HG03066 (cell line): ENCODE data around the gene TYMP.

Experiments used
- ATAC-seq: cut with Tn5 transposase; IDR thresholded peaks from one replicate; pipeline ENCODE4 v1.9.1; 2021; ENCODE audit warnings: low read depth; ENCODE audit not compliant: unreplicated experiment

Gene TYMP

GRCh38 chr22:50486561-50487289, 43.1 kb downstream of the TYMP start, which contains the start of gene MIOX:
Gene MIOX (plus strand): TSS chr22:50486859. CDS start chr22:50486898, 39 bp downstream.
- no peak for ATAC-seq

DNA sequence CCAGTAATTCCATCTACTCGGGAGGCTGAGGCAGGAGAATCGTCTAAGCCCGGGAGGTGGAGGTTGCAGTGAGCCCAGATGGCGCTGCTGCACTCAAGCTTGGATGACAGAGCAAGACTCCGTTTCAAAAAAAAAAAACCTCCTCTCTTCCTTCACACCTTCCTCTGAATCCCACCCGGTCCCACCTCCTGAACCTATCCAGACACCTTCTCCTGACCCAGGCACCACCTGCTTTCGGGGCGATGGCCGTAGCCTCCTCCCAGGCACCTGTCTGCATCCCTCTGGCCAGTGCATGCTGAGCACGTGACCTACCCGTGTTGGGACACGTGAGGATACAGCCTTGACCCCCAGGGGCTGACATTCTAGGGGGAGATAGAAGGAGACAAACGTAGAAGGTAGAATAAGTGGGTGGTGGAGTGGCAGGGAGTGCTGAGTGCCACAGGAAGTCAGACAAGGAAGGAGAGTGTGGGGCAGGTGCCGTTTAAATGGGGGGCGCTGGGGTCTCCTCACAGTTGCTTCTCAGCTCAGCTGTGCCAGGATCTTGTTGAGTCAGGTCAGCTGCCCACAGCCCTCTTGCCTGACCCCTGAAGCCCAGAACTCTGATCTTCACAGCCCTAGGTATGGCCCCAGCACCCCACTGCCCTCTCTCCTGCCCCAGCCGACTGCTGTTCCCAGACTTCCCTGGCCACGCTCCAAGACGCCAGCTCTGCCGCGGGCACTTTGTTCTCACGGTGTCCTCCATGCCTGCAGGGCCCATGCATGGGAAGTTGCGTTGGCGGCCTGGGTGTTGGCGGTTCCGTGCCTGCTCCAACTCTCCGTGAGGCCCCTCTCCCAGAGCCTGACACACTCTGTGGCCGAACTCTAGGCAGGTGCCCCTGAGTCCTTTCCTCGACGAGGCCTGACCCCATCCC, 44.3 kb downstream of the TYMP start:
- ATAC-seq = no peak

DNA sequence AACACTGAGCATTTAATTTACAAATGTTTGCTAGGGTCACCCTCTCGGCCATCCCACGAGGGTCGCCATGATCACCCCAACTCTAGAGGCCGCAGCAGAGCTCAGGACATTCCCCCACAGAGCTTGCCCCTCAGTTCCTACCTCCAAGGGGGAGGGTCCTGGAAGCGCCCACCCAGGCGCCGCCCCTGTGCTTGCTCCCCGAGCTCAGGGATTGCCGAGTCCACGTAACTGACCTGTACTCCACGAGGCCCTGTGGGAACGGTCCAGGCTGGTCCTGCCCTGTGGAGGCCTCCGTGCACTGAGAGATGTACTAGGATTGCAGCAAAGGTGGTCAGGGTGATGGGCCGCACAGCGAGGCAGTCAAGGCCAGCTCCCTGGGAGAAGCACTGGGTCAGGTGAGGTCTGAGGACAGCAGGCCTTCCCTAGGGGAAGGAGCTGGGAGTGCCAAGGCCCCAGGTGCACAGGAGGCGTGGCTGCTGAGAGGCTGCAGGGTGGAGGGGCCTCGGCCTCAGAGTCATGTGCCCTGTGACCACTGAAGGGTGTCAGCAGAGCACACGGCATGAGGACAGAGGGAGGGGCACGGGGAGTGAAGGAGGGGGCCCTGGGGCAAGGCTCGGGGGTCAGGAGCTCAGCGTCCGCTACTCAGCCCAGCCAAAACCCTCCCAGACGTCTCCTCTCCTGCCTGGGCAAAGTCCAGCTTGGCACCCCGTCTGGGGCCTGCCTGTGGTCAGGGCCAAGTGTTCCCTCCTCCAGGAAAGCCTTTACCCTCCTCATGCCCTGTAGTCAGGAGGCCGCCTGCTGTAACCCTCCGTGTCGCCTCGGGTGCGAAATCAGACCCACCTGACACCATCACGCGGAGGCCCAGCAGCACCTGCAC, 45.6 kb downstream of the TYMP start:
- ATAC-seq = no peak

GRCh38 chr22:50483556-50483955, 46.3 kb downstream of the TYMP start:
- no peak for ATAC-seq

DNA sequence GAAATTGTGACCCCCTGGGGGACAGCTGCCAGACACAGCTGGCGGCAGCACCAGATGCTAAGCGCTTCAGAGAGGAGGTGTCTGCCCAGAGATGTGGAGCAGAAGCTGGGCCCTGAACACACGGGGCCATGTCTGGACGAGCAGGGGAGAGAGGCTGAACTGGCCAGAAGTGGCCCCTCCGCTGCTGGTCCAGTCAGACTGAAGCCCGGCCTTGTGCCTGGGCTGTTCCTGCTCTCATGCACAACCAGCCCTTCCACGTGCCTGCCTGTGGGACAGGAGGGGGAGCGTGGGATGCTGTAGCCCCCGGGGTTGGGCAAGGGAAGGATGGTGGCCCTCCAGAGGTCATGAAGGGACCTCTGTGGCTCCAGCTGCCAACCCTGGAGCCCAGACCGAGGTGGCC, 46.7 kb downstream of the TYMP start:
- no peak for ATAC-seq

DNA sequence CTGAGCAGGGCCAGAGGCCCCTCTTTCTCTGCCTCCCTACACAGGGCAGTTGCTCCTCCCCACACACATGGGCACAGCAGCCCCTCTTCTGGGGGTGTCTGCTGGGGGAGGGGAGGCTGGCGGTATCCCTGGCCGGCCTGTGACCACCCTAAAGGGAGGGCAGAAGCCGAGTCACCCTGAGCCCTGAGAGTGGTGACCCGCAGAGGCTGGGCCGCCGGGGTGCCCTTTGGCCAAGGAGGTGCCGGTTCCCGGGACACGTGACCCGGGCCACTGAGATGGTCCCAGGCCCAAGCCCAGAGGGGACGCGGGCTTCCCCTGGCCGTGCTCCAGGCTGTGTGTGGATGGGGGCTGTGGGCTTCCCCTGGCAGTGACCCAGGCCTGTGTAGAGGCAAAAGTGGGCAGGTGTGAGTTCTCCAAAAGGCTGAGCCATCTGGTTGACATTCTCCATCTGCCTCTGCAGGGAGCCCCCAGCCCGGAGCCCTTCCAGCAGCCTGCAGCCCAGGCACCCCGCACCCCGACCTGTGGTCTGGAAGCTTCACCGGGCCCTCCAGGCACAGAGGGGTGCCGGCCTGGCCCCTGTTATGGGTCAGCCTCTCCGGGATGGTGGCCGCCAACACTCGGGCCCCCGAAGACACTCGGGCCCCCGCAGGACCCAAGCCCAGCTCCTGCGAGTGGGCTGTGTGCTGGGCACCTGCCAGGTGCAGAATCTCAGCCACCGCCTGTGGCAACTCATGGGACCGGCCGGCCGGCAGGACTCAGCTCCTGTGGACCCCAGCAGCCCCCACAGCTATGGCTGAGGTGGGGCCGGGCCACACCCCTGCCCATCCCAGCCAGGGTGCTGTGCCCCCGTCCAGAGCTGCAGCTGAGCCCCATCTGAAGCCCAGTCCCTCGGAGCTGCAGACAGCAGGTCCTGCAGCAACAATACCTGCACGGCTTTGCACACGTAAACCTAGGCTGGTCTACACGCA, 47.4 kb downstream of the TYMP start:
- ATAC-seq = no peak

DNA sequence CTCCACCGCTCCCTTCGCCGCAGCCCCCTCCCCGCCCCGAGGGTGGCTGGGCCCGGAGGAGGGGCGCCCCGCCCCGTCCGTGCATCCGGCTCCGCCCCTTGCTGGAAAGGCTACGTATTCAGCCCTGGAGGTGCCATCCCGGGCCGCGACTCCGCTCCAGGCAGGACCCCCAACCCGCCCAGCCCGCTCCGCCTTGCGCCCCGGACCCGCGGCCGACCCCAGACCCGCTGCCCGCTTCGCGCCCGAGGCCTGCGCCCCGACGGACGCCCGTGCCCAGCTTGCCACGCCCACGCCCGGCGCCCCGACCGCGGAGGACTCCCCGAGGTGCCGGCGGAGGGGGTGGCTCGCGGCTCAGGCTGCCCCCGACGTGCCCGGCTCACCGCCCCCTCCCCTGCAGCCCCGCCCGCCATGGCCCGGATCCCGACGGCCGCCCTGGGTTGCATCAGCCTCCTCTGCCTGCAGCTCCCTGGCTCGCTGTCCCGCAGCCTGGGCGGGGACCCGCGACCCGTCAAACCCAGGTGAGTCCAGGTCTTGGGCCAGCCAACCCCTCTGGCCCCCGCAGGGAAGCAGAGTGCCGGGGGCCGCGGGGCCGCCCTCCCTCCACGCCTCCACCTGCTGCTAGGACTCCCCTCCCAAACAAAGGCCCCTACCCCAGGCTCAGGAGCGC, 48.2 kb downstream of the TYMP start, which contains the start of gene ADM2:
Gene ADM2, plus strand, starts transcription at position 104 of the 667 bp plus-strand sequence. Its CDS starts 305 bp downstream, at position 409.
- ATAC-seq = no peak

GRCh38 chr22:50481045-50481439, 48.8 kb downstream of the TYMP start:
- no peak for ATAC-seq

- no peak for ATAC-seq
Observed at GRCh38 chr22:50479721-50480120, 50.1 kb downstream of the TYMP start.

DNA sequence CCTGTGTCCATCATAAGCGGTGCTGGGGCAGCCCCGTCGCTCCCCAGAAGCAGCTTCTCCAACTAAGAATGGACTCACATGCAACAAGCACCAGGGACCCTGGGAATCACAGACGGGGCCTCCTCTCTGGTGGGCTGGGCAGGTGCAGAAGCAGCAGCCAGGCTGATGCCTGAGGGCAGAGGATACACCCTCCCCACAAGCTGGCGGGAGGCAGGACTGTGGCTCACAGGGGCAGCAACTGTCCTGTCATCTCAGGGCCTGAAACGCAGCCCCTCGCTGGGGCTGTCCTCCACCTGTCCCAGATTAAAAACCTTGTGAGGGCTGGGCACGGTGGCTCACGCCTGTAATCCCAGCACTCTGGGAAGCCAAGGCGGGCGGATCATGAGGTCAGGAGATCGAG, 51.9 kb downstream of the TYMP start:
- no peak for ATAC-seq

DNA sequence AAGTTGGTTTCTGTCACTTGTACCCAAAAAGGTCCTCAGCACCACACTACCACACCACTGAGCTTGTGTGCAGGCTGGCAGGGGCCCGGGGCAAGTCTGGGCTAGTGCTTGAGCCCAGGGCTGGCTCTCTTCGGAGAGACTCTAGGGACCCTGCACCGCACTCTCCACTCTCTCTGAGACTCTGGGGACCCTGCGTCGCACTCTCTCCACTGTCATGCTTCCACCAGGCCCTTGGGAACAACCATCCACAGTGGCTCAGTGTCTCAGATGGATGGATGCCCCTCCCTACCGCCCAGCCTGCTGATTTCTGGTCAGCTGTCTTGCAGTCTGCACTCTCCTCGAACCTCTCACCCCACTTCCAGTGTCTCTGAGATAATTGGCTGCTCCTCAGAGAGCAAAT, 52.9 kb downstream of the TYMP start:
- ATAC-seq = no peak
